Neural cell (in vitro differentiated cells): ENCODE measurements around the gene B3GALT6. TPM values are rescaled to one million over a fixed set of nuclear protein-coding genes. Genes with fewer than 3 reads are reported as not detected.

ENCODE experiments used
- H2AFZ ChIP-seq: fragments of 200-600, 300-800 bp; sonication (generic), shearing (Covaris generic); 2 replicates; pipeline ENCODE4 v1.6.0; 2014; ENCODE audit warnings: low read depth, mild to moderate bottlenecking, antibody characterized with exemption, low read length, moderate library complexity
- H3F3A ChIP-seq: fragments of 200-600 bp; shearing (Covaris generic); 2 replicates; pipeline ENCODE4 v1.6.1; 2016; ENCODE audit warnings: mild to moderate bottlenecking, moderate library complexity, mixed read lengths, antibody characterized with exemption, low read length; ENCODE audit not compliant: insufficient read depth, poor library complexity, severe bottlenecking
- H3K27ac ChIP-seq: fragments of 200-600, 300-800 bp; sonication (generic), shearing (Covaris generic); 2 replicates; pipeline ENCODE4 v1.5.1; 2014; ENCODE audit warnings: mild to moderate bottlenecking, low read length, moderate library complexity
- H3K27me3 ChIP-seq: fragments of 300-800, 200-600 bp; sonication (generic), shearing (Covaris generic); 2 replicates; pipeline ENCODE4 v1.6.0; 2014; ENCODE audit warnings: mild to moderate bottlenecking, low read depth, low read length, moderate library complexity; ENCODE audit not compliant: insufficient read depth
- H3K36me3 ChIP-seq: fragments of 300-800, 200-600 bp; sonication (generic), shearing (Covaris generic); 2 replicates; pipeline ENCODE4 v1.5.1; 2014; ENCODE audit warnings: mild to moderate bottlenecking, antibody characterized with exemption, low read length, moderate library complexity; ENCODE audit not compliant: insufficient read depth
- H3K4me2 ChIP-seq: fragments of 300-800, 200-600 bp; sonication (generic), shearing (Covaris generic); 2 replicates; pipeline ENCODE4 v1.6.0; 2014; ENCODE audit warnings: mild to moderate bottlenecking, low read length
- H3K4me3 ChIP-seq: fragments of 300-800, 200-600 bp; sonication (generic), shearing (Covaris generic); 2 replicates; pipeline ENCODE4 v1.5.1; 2014; ENCODE audit warnings: mild to moderate bottlenecking, low read length, moderate library complexity
- H3K79me2 ChIP-seq: fragments of 200-600 bp; shearing (Covaris generic); replicated peaks from 2 replicates; pipeline ENCODE4 v1.6.0; 2014; ENCODE audit warnings: mild to moderate bottlenecking, low read length, moderate library complexity; ENCODE audit not compliant: insufficient read depth
- H3K9ac ChIP-seq: fragments of 300-800, 200-600 bp; sonication (generic), shearing (Covaris generic); 2 replicates; pipeline ENCODE4 v1.6.1; 2016; ENCODE audit warnings: mild to moderate bottlenecking, low read length, mixed read lengths
- H3K9me2 ChIP-seq: fragments of 200-600 bp; shearing (Covaris generic); 2 replicates; pipeline ENCODE4 v1.6.1; 2016; ENCODE audit warnings: mild to moderate bottlenecking, low read length, mixed read lengths; ENCODE audit not compliant: insufficient read depth
- H3K9me3 ChIP-seq: fragments of 200-600, 300-800 bp; sonication (generic), shearing (Covaris generic); 2 replicates; pipeline ENCODE4 v1.6.1; 2016; ENCODE audit warnings: mild to moderate bottlenecking, mixed run types, low read length, moderate library complexity, mixed read lengths
- H4K20me1 ChIP-seq: fragments of 200-600 bp; shearing (Covaris generic); 2 replicates; pipeline ENCODE4 v1.6.1; 2016; ENCODE audit warnings: mild to moderate bottlenecking, mixed run types; ENCODE audit not compliant: insufficient read depth
- CTCF ChIP-seq: fragments of 450-650 bp; IDR thresholded peaks from 2 replicates; pipeline ENCODE4 v1.5.1; 2014; ENCODE audit warnings: antibody characterized with exemption, mild to moderate bottlenecking, moderate library complexity; ENCODE audit not compliant: poor library complexity, severe bottlenecking
- EP300 ChIP-seq: fragments of 450-650 bp; conservative IDR thresholded peaks from 2 replicates; pipeline ENCODE4 v1.6.1; 2014; ENCODE audit warnings: antibody characterized with exemption, mild to moderate bottlenecking, moderate library complexity; ENCODE audit not compliant: poor library complexity, severe bottlenecking
- EZH2 ChIP-seq: fragments of 200-600, 300-800 bp; shearing (Covaris generic), sonication (generic); IDR thresholded peaks from 2 replicates; pipeline ENCODE4 v1.6.1; 2014; ENCODE audit warnings: antibody characterized with exemption, low read length, borderline replicate concordance, mild to moderate bottlenecking; ENCODE audit not compliant: insufficient read depth, poor library complexity, severe bottlenecking
- MXI1 ChIP-seq: fragments of 450-650 bp; conservative IDR thresholded peaks from 2 replicates; pipeline ENCODE4 v1.6.1; 2014; ENCODE audit warnings: antibody characterized with exemption, mild to moderate bottlenecking; ENCODE audit not compliant: poor library complexity, severe bottlenecking
- POLR2AphosphoS5 ChIP-seq: IDR thresholded peaks from 2 replicates; pipeline ENCODE4 v1.6.1; 2012
- RAD21 ChIP-seq: fragments of 450-650 bp; conservative IDR thresholded peaks from 2 replicates; pipeline ENCODE4 v1.6.1; 2014; ENCODE audit warnings: antibody characterized with exemption, mild to moderate bottlenecking, moderate library complexity
- REST ChIP-seq: IDR thresholded peaks from 2 replicates; pipeline ENCODE4 v1.6.1; 2012; ENCODE audit warnings: borderline replicate concordance
- SMC3 ChIP-seq: fragments of 450-650 bp; conservative IDR thresholded peaks from 2 replicates; pipeline ENCODE4 v1.6.1; 2014; ENCODE audit warnings: antibody characterized with exemption, mild to moderate bottlenecking, moderate library complexity; ENCODE audit not compliant: poor library complexity
- TAF1 ChIP-seq: IDR thresholded peaks from 2 replicates; pipeline ENCODE4 v1.6.1; 2012; ENCODE audit warnings: low read depth
- polyA plus RNA-seq: library from polyadenylated mRNA; depleted of rRNA; stranded (reverse); fragments of >200 nt; gene quantifications from 2 replicates; pipeline ENCODE4 v1.2.3, GENCODE V29; 2014

B3GALT6 gene
- polyA plus RNA-seq, 1 donor from 2014 or later, result 46.5 TPM

- Histone ChIP-seq H4K20me1 (no peaks in the 10 kb centered on the region), H3F3A (no peaks in the 10 kb centered on the region), H3K4me3 (no peak overlapping the region), H3K9ac (no peak overlapping the region), H3K27me3 (no peaks in the 10 kb centered on the region), H2AFZ (no peak overlapping the region), H3K27ac (no peak overlapping the region), H3K79me2 (no peaks in the 10 kb centered on the region), H3K36me3 (no peaks in the 10 kb centered on the region), H3K9me3 (no peaks in the 10 kb centered on the region), H3K9me2 (no peaks in the 10 kb centered on the region), H3K4me2 (no peak overlapping the region)
- TF ChIP-seq RAD21, result no peak
- no peak for TF ChIP-seq MXI1
- no peak for TF ChIP-seq POLR2AphosphoS5
- no peak for TF ChIP-seq REST
- no peak for TF ChIP-seq TAF1
- TF ChIP-seq EZH2, result no peak
- TF ChIP-seq CTCF, result no peak
- TF ChIP-seq SMC3, result no peak
- no peak for TF ChIP-seq EP300
Observed at GRCh38 chr1:1222575-1223225, 9.3 kb upstream of the B3GALT6 start.

- Histone ChIP-seq H3K9me2 (no peaks in the 10 kb centered on the region), H3K9ac (no peak overlapping the region), H3K36me3 (no peaks in the 10 kb centered on the region), H3K4me3 (no peak overlapping the region), H2AFZ (no peak overlapping the region), H3K27me3 (no peaks in the 10 kb centered on the region), H3K79me2 (no peaks in the 10 kb centered on the region), H3K4me2 (no peak overlapping the region), H3K27ac (no peak overlapping the region), H4K20me1 (no peaks in the 10 kb centered on the region), H3F3A (no peaks in the 10 kb centered on the region), H3K9me3 (no peaks in the 10 kb centered on the region)
- TF ChIP-seq MXI1 (no peak), RAD21 (no peak), REST (no peak), TAF1 (no peak), CTCF (no peak), EZH2 (no peak), POLR2AphosphoS5 (no peak), SMC3 (no peak), EP300 (no peak)
Observed at GRCh38 chr1:1223321-1223720, 8.7 kb upstream of the B3GALT6 start.
